Measurements from ENCODE around the gene GLDN. TPM values are rescaled to one million over a fixed set of nuclear protein-coding genes. Genes with fewer than 3 reads are reported as not detected.

The GLDN gene
- total RNA-seq, 4 donors from 2014 or later, result 0.44 to 4.7 (median 0.75) TPM

GRCh38 chr15:51349156-51349844 lies 7.8 kb downstream of the GLDN start:
- intact Hi-C loops (cut with DNase I; ENCODE audit: low total_unique reads), result no loop called here
- no peak overlapping the region for H3K4me3 ChIP-seq
- H3K27ac ChIP-seq, result peak overlapping the region; percentile 17 to 59 (median 39)
- TF ChIP-seq CTCF (IDR thresholded peaks at IDR 0.05 in 4 of 5, conservative IDR thresholded peaks at IDR 0.05 in 1 of 5), result no peak
- TF ChIP-seq POLR2A (IDR thresholded peaks at IDR 0.05), result no peak
- H3K36me3 ChIP-seq, result no peaks in the 10 kb centered on the region
- DNase-seq (no peak), ATAC-seq (peak; percentile 62 to 64)
- in situ Hi-C loops (cut with MboI; ENCODE audit: low sequenced_read_pairs in 4 of 4), result no loop called here
- H3K27me3 ChIP-seq, result no peaks in the 10 kb centered on the region
- no peaks in the 10 kb centered on the region for H3K9me3 ChIP-seq
- H3K4me1 ChIP-seq, result peaks cover 4 to 10% of the 10 kb centered on the region in 2 donors

GRCh38 chr15:51350723-51351122 lies 9.3 kb downstream of the GLDN start:
- Histone ChIP-seq H3K36me3 (no peaks in the 10 kb centered on the region), H3K27ac (no peak overlapping the region), H3K4me3 (no peak overlapping the region), H3K27me3 (no peaks in the 10 kb centered on the region), H3K4me1 (peaks cover 4 to 10% of the 10 kb centered on the region in 2 donors), H3K9me3 (no peaks in the 10 kb centered on the region)
- ATAC-seq (no peak), DNase-seq (no peak)
- TF ChIP-seq POLR2A (IDR thresholded peaks at IDR 0.05) (no peak), CTCF (IDR thresholded peaks at IDR 0.05 in 4 of 5, conservative IDR thresholded peaks at IDR 0.05 in 1 of 5) (no peak)
- in situ Hi-C loops (cut with MboI; ENCODE audit: low sequenced_read_pairs in 4 of 4), result no loop called here
- intact Hi-C loops (cut with DNase I; ENCODE audit: low total_unique reads), result no loop called here

- ATAC-seq (no peak), DNase-seq (no peak)
- intact Hi-C loops (cut with DNase I; ENCODE audit: low total_unique reads) (no loop called here), in situ Hi-C loops (cut with MboI; ENCODE audit: low sequenced_read_pairs in 4 of 4) (no loop called here)
- no peak overlapping the region for H3K4me3 ChIP-seq
- TF ChIP-seq CTCF (IDR thresholded peaks at IDR 0.05 in 4 of 5, conservative IDR thresholded peaks at IDR 0.05 in 1 of 5), result no peak
- TF ChIP-seq POLR2A (IDR thresholded peaks at IDR 0.05), result no peak
- peaks cover 4% of the 10 kb centered on the region in 2 donors for H3K4me1 ChIP-seq
- H3K9me3 ChIP-seq, result no peaks in the 10 kb centered on the region
- no peaks in the 10 kb centered on the region for H3K36me3 ChIP-seq
- H3K27me3 ChIP-seq, result no peaks in the 10 kb centered on the region
- no peak overlapping the region for H3K27ac ChIP-seq
Measured at GRCh38 chr15:51353976-51354375, 12.5 kb downstream of the GLDN start.

GRCh38 chr15:51355096-51355495 lies 13.6 kb downstream of the GLDN start:
- in situ Hi-C loops (cut with MboI; ENCODE audit: low sequenced_read_pairs in 4 of 4), result no loop called here
- ATAC-seq, result no peak
- no peak for DNase-seq
- Histone ChIP-seq H3K9me3 (no peaks in the 10 kb centered on the region), H3K4me3 (no peak overlapping the region), H3K36me3 (no peaks in the 10 kb centered on the region), H3K27me3 (no peaks in the 10 kb centered on the region), H3K27ac (no peak overlapping the region), H3K4me1 (no peaks in the 10 kb centered on the region)
- TF ChIP-seq CTCF (IDR thresholded peaks at IDR 0.05 in 4 of 5, conservative IDR thresholded peaks at IDR 0.05 in 1 of 5), result no peak
- no peak for TF ChIP-seq POLR2A (IDR thresholded peaks at IDR 0.05)
- intact Hi-C loops (cut with DNase I; ENCODE audit: low total_unique reads), result no loop called here

GRCh38 chr15:51356147-51356546 lies 14.7 kb downstream of the GLDN start:
- no peak for ATAC-seq
- intact Hi-C loops (cut with DNase I; ENCODE audit: low total_unique reads), result no loop called here
- DNase-seq, result no peak
- Histone ChIP-seq H3K4me3 (no peak overlapping the region), H3K36me3 (no peaks in the 10 kb centered on the region), H3K4me1 (no peaks in the 10 kb centered on the region), H3K9me3 (no peaks in the 10 kb centered on the region), H3K27me3 (no peaks in the 10 kb centered on the region), H3K27ac (no peak overlapping the region)
- TF ChIP-seq POLR2A (IDR thresholded peaks at IDR 0.05) (no peak), CTCF (IDR thresholded peaks at IDR 0.05 in 4 of 5, conservative IDR thresholded peaks at IDR 0.05 in 1 of 5) (no peak)
- in situ Hi-C loops (cut with MboI; ENCODE audit: low sequenced_read_pairs in 4 of 4), result no loop called here
